Measurements from ENCODE around the gene PTGR1. TPM values are rescaled to one million over a fixed set of nuclear protein-coding genes. Genes with fewer than 3 reads are reported as not detected.

The PTGR1 gene
- total and polyA plus RNA-seq, 2 donors from 2014 or later: 75.1 to 285 TPM

GRCh38 chr9:111648066-111648465, 48.6 kb upstream of the PTGR1 start:
- no peak for TF ChIP-seq CTCF (IDR thresholded peaks at IDR 0.05; ENCODE audit: borderline replicate concordance, extremely low read depth, insufficient read depth)
- Histone ChIP-seq H3K36me3 (ENCODE audit: control insufficient read depth in 2 of 3, insufficient read depth in 3 of 3, low read length in 3 of 3) (peaks cover 0 to 4% (median 4%) of the 10 kb centered on the region in 3 donors), H3K9me3 (ENCODE audit: control insufficient read depth in 2 of 3, insufficient read depth in 1 of 3, low read length in 3 of 3) (no peaks in the 10 kb centered on the region), H3K9ac (ENCODE audit: low read length in 3 of 3) (no peak overlapping the region), H3K27ac (ENCODE audit: low read depth in 2 of 2, low read length in 2 of 2) (no peak overlapping the region), H3K27me3 (ENCODE audit: control insufficient read depth, insufficient read depth, low read length) (no peaks in the 10 kb centered on the region), H3K4me1 (ENCODE audit: control insufficient read depth in 2 of 3, insufficient read depth in 2 of 3, low read depth in 1 of 3, low read length in 3 of 3) (no peaks in the 10 kb centered on the region), H3K4me3 (ENCODE audit: low read length in 3 of 3) (no peak overlapping the region)
- intact Hi-C loops (cut with DNase I): no loop called here
- FAIRE-seq (no peak), DNase-seq (no peak)

- H3K27me3 ChIP-seq (ENCODE audit: control insufficient read depth, insufficient read depth, low read length): no peaks in the 10 kb centered on the region
- intact Hi-C loops (cut with DNase I): no loop called here
- no peak for TF ChIP-seq CTCF (IDR thresholded peaks at IDR 0.05; ENCODE audit: borderline replicate concordance, extremely low read depth, insufficient read depth)
- no peak overlapping the region for H3K4me3 ChIP-seq (ENCODE audit: low read length in 3 of 3)
- FAIRE-seq (no peak), DNase-seq (no peak)
- H3K36me3 ChIP-seq (ENCODE audit: control insufficient read depth in 2 of 3, insufficient read depth in 3 of 3, low read length in 3 of 3): peaks cover 0 to 4% (median 4%) of the 10 kb centered on the region in 3 donors
- no peaks in the 10 kb centered on the region for H3K4me1 ChIP-seq (ENCODE audit: control insufficient read depth in 2 of 3, insufficient read depth in 2 of 3, low read depth in 1 of 3, low read length in 3 of 3)
- no peaks in the 10 kb centered on the region for H3K9me3 ChIP-seq (ENCODE audit: control insufficient read depth in 2 of 3, insufficient read depth in 1 of 3, low read length in 3 of 3)
- no peak overlapping the region for H3K9ac ChIP-seq (ENCODE audit: low read length in 3 of 3)
- no peak overlapping the region for H3K27ac ChIP-seq (ENCODE audit: low read depth in 2 of 2, low read length in 2 of 2)
Measured at GRCh38 chr9:111646417-111646816, 47.0 kb upstream of the PTGR1 start.

GRCh38 chr9:111645806-111646205, 46.4 kb upstream of the PTGR1 start:
- Histone ChIP-seq H3K4me3 (ENCODE audit: low read length in 3 of 3) (no peak overlapping the region), H3K9ac (ENCODE audit: low read length in 3 of 3) (no peak overlapping the region), H3K27ac (ENCODE audit: low read depth in 2 of 2, low read length in 2 of 2) (no peak overlapping the region), H3K36me3 (ENCODE audit: control insufficient read depth in 2 of 3, insufficient read depth in 3 of 3, low read length in 3 of 3) (peaks cover 0 to 4% (median 4%) of the 10 kb centered on the region in 3 donors), H3K4me1 (ENCODE audit: control insufficient read depth in 2 of 3, insufficient read depth in 2 of 3, low read depth in 1 of 3, low read length in 3 of 3) (no peaks in the 10 kb centered on the region), H3K27me3 (ENCODE audit: control insufficient read depth, insufficient read depth, low read length) (no peaks in the 10 kb centered on the region), H3K9me3 (ENCODE audit: control insufficient read depth in 2 of 3, insufficient read depth in 1 of 3, low read length in 3 of 3) (no peaks in the 10 kb centered on the region)
- intact Hi-C loops (cut with DNase I): no loop called here
- no peak for DNase-seq
- no peak for FAIRE-seq
- no peak for TF ChIP-seq CTCF (IDR thresholded peaks at IDR 0.05; ENCODE audit: borderline replicate concordance, extremely low read depth, insufficient read depth)

GRCh38 chr9:111644195-111644772, 44.8 kb upstream of the PTGR1 start:
- no peak for TF ChIP-seq CTCF (IDR thresholded peaks at IDR 0.05; ENCODE audit: borderline replicate concordance, extremely low read depth, insufficient read depth)
- DNase-seq (no peak), FAIRE-seq (no peak)
- intact Hi-C loops (cut with DNase I): no loop called here
- H3K27me3 ChIP-seq (ENCODE audit: control insufficient read depth, insufficient read depth, low read length): no peaks in the 10 kb centered on the region
- no peaks in the 10 kb centered on the region for H3K4me1 ChIP-seq (ENCODE audit: control insufficient read depth in 2 of 3, insufficient read depth in 2 of 3, low read depth in 1 of 3, low read length in 3 of 3)
- H3K9ac ChIP-seq (ENCODE audit: low read length in 3 of 3): no peak overlapping the region
- H3K27ac ChIP-seq (ENCODE audit: low read depth in 2 of 2, low read length in 2 of 2): no peak overlapping the region
- peaks cover 0 to 4% (median 0%) of the 10 kb centered on the region in 3 donors for H3K36me3 ChIP-seq (ENCODE audit: control insufficient read depth in 2 of 3, insufficient read depth in 3 of 3, low read length in 3 of 3)
- no peaks in the 10 kb centered on the region for H3K9me3 ChIP-seq (ENCODE audit: control insufficient read depth in 2 of 3, insufficient read depth in 1 of 3, low read length in 3 of 3)
- H3K4me3 ChIP-seq (ENCODE audit: low read length in 3 of 3): no peak overlapping the region
